Tongue (tissue), 2 donors: ENCODE measurements around the gene SYNGR3. TPM values are rescaled to one million over a fixed set of nuclear protein-coding genes. Genes with fewer than 3 reads are reported as not detected.
"Not testable (repeated sequence)": the region's sequence is repeated elsewhere in the genome, so short reads cannot be mapped to it uniquely, and the experiment has no call there.

Experiments used
- DNase-seq: peaks from one replicate; pipeline ENCODE4 v3.0.0-alpha.2; 2015
- total RNA-seq: library from RNA; depleted of rRNA; stranded (reverse); fragments of >200 nt; gene quantifications from one replicate; pipeline ENCODE4 v1.2.3, GENCODE V29; 2014

SYNGR3 gene
- 4.7 TPM for total RNA-seq

- DNase-seq = no peak
Measured at GRCh38 chr16:1989209-1990100, at the start of gene SYNGR3. SYNGR3 (plus strand) TSS chr16:1989970; CDS start chr16:1990103, 133 bp downstream.

- DNase-seq = no peak
Measured at GRCh38 chr16:1940273-1941161, 49.3 kb upstream of the SYNGR3 start.

GRCh38 chr16:1941162-1942046, 48.4 kb upstream of the SYNGR3 start:
- no peak for DNase-seq

GRCh38 chr16:1942047-1942809, 47.5 kb upstream of the SYNGR3 start:
- peak; percentile 29 for DNase-seq

- DNase-seq = peak; percentile 100
Measured at GRCh38 chr16:1942810-1943726, 46.7 kb upstream of the SYNGR3 start, which contains the start of gene MSRB1. MSRB1 (minus strand) TSS chr16:1943199; CDS start chr16:1943156, 43 bp downstream.

GRCh38 chr16:1944612-1945199, 45.1 kb upstream of the SYNGR3 start:
- DNase-seq = no peak

GRCh38 chr16:1945559-1946391, 44.0 kb upstream of the SYNGR3 start:
- DNase-seq = no peak

- no peak for DNase-seq
Measured at GRCh38 chr16:1946495-1947368, 43.0 kb upstream of the SYNGR3 start.

- no peak for DNase-seq
Measured at GRCh38 chr16:1947369-1947670, 42.5 kb upstream of the SYNGR3 start.

GRCh38 chr16:1949507-1949906, 40.3 kb upstream of the SYNGR3 start:
- DNase-seq = no peak

- peak; percentile 33 for DNase-seq
Measured at GRCh38 chr16:1950047-1950446, 39.7 kb upstream of the SYNGR3 start.

GRCh38 chr16:1950559-1950958, 39.2 kb upstream of the SYNGR3 start:
- DNase-seq = no peak

GRCh38 chr16:1953734-1954133, 36.0 kb upstream of the SYNGR3 start:
- no peak for DNase-seq

GRCh38 chr16:1957434-1958142, 32.2 kb upstream of the SYNGR3 start:
- not testable (repeated sequence) for DNase-seq

- DNase-seq = not testable (repeated sequence)
Measured at GRCh38 chr16:1958143-1958491, 31.7 kb upstream of the SYNGR3 start.

GRCh38 chr16:1958715-1959268, 31.0 kb upstream of the SYNGR3 start:
- DNase-seq = no peak
